K562 (cell line): ENCODE results near the gene AREL1. TPM values are rescaled to one million over a fixed set of nuclear protein-coding genes. Genes with fewer than 3 reads are reported as not detected.

Source experiments
- ATAC-seq: fragments of 200-7000 bp; cut with Tn5 transposase; 3 replicates; pipeline ENCODE4 v1.9.1; 2020; ENCODE audit warnings: moderate library complexity
- BruUV-seq: library from RNA; stranded (reverse); fragments of 400-500 nt; replicated peaks from 2 replicates; lab custom pipeline; 2021; lab: Mats Ljungman, UMichigan
- CTCF ChIA-PET: fragments of 300-600 bp; formaldehyde crosslinking; extraction: SDS; loops from one replicate; lab custom pipeline; 2021; ENCODE audit warnings: low intra/inter-chr PET ratio; lab: Yijun Ruan, JAX
- POLR2A ChIA-PET: fragments of 300-600, 350-650 bp; sonication (Branson Sonifier 250); formaldehyde crosslinking; extraction: SDS; loops from one replicate; lab custom pipeline; 2021; ENCODE audit warnings: antibody characterized with exemption, inconsistent platforms; lab: Yijun Ruan, JAX
- DNase-seq, 4 experiments: peaks; one replicate each; pipeline versions ENCODE4 v3.0.0 to v3.0.0-alpha.2; 2011 to 2018; ENCODE audit warnings: low spot score in 3 of 4, mixed read lengths in 3 of 4; ENCODE audit errors: extremely low read depth in 1 of 4
- FAIRE-seq: peaks from 2 replicates; lab custom pipeline; 2011; peaks lifted over from hg19 to GRCh38; lab: Jason Lieb, UNC
- H2AFZ ChIP-seq: 2 replicates; pipeline ENCODE4 v1.6.0; 2011; ENCODE audit warnings: low read depth, low read length, control low read depth, inconsistent platforms
- H3K27ac ChIP-seq: fragments of 200-600 bp; 3 replicates; pipeline ENCODE4 v1.8.0; 2011; ENCODE audit warnings: low read depth, mild to moderate bottlenecking, control low read depth, inconsistent platforms, low read length, moderate library complexity, mixed read lengths; ENCODE audit errors: extremely low read depth
- H3K27me3 ChIP-seq, 2 experiments: fragments of 300-600 bp in 1 of 2; 2 replicates in 1 of 2; 3 replicates in 1 of 2; pipeline versions ENCODE4 v1.6.0 to v1.8.0; 2011; ENCODE audit warnings: inconsistent platforms in 2 of 2, low read length in 2 of 2, mild to moderate bottlenecking in 1 of 2, mixed read lengths in 1 of 2, moderate library complexity in 1 of 2; ENCODE audit not compliant: control insufficient read depth in 2 of 2, insufficient read depth in 2 of 2
- H3K36me3 ChIP-seq: fragments of 300-600 bp; 3 replicates; pipeline ENCODE4 v1.8.0; 2011; ENCODE audit warnings: mild to moderate bottlenecking, low read length, inconsistent platforms; ENCODE audit not compliant: control insufficient read depth, insufficient read depth
- H3K4me1 ChIP-seq, 2 experiments: fragments of 200-600 bp in 1 of 2; replicated peaks in 1 of 2; 2 replicates in 1 of 2; 3 replicates in 1 of 2; pipeline versions ENCODE4 v1.5.1 to v1.8.0; 2011; ENCODE audit warnings: inconsistent platforms in 2 of 2, low read length in 2 of 2, mild to moderate bottlenecking in 1 of 2, mixed read lengths in 1 of 2, moderate library complexity in 1 of 2; ENCODE audit not compliant: control insufficient read depth in 2 of 2, insufficient read depth in 2 of 2
- H3K4me2 ChIP-seq: 2 replicates; pipeline ENCODE4 v1.6.1; 2011; ENCODE audit warnings: low read length, control low read depth, inconsistent platforms, mixed read lengths; ENCODE audit not compliant: insufficient read depth
- H3K4me3 ChIP-seq: fragments of 200-600 bp; sonication (generic), shearing (Covaris generic); 2 replicates; pipeline ENCODE4 v1.5.1; 2016; ENCODE audit warnings: control low read depth, inconsistent platforms
- H3K79me2 ChIP-seq: fragments of 200-600 bp; 3 replicates; pipeline ENCODE4 v1.8.0; 2011; ENCODE audit warnings: low read length, inconsistent platforms; ENCODE audit not compliant: control insufficient read depth, insufficient read depth
- H3K9ac ChIP-seq, 2 experiments: 2 replicates each; pipeline versions ENCODE4 v1.6.0 to v1.6.1; 2011; ENCODE audit warnings: low read depth in 2 of 2, low read length in 2 of 2, control low read depth in 1 of 2, inconsistent platforms in 1 of 2, mild to moderate bottlenecking in 1 of 2, mixed read lengths in 1 of 2; ENCODE audit not compliant: insufficient read depth in 1 of 2
- H3K9me1 ChIP-seq: one replicate; pipeline ENCODE4 v1.6.0; 2011; ENCODE audit warnings: inconsistent platforms, mild to moderate bottlenecking, low read length, moderate library complexity; ENCODE audit not compliant: control insufficient read depth, insufficient read depth
- H3K9me3 ChIP-seq: replicated peaks from 2 replicates; pipeline ENCODE4 v1.5.1; 2011; ENCODE audit warnings: low read depth, low read length, inconsistent platforms; ENCODE audit not compliant: control insufficient read depth, insufficient read depth
- H4K20me1 ChIP-seq: replicated peaks from 2 replicates; pipeline ENCODE4 v1.6.1; 2011; ENCODE audit warnings: low read length, inconsistent platforms, mixed read lengths; ENCODE audit not compliant: control insufficient read depth, insufficient read depth
- ADNP ChIP-seq: fragments of 200-800 bp; sonication (Bioruptor generic); IDR thresholded peaks from 2 replicates; pipeline ENCODE4 v1.6.1; 2016; ENCODE audit warnings: missing genetic modification characterization, missing compliant biosample characterization
- E2F6 ChIP-seq, 2 experiments: IDR thresholded peaks; 2 replicates each; pipeline ENCODE4 v1.6.1; 2011; ENCODE audit warnings: borderline replicate concordance in 1 of 2, control low read depth in 1 of 2, low read depth in 1 of 2, low read length in 1 of 2, mild to moderate bottlenecking in 1 of 2, mixed read lengths in 1 of 2, moderate library complexity in 1 of 2; ENCODE audit not compliant: insufficient read depth in 1 of 2, insufficient read length in 1 of 2, poor library complexity in 1 of 2, severe bottlenecking in 1 of 2; ENCODE audit errors: extremely low read depth in 1 of 2
- ETS1 ChIP-seq: conservative IDR thresholded peaks from 2 replicates; pipeline ENCODE4 v1.6.1; 2011; ENCODE audit warnings: low read depth, mild to moderate bottlenecking, low read length; ENCODE audit not compliant: control insufficient read depth
- ETV1 ChIP-seq: fragments of 450-650 bp; conservative IDR thresholded peaks from 2 replicates; pipeline ENCODE4 v1.6.1; 2016; ENCODE audit warnings: missing genetic modification characterization, control low read depth, low read depth, missing compliant biosample characterization
- SMARCB1 ChIP-seq: IDR thresholded peaks from 2 replicates; pipeline ENCODE4 v1.6.1; 2011; ENCODE audit warnings: improper control_type of control experiment, low read depth; ENCODE audit not compliant: insufficient read length
- SP2 ChIP-seq: IDR thresholded peaks from 2 replicates; pipeline ENCODE4 v1.6.1; 2011; ENCODE audit warnings: mild to moderate bottlenecking, low read depth, low read length, moderate library complexity; ENCODE audit not compliant: poor library complexity, severe bottlenecking; ENCODE audit errors: extremely low read depth
- TBL1XR1 ChIP-seq, 2 experiments: IDR thresholded peaks; 2 replicates each; pipeline ENCODE4 v1.6.1; 2012; ENCODE audit warnings: improper control_type of control experiment in 2 of 2, low read length in 2 of 2, mild to moderate bottlenecking in 1 of 2
- VEZF1 ChIP-seq: fragments of 200-800 bp; sonication (Bioruptor generic); IDR thresholded peaks from 2 replicates; pipeline ENCODE4 v1.6.1; 2017; ENCODE audit warnings: missing genetic modification characterization, missing compliant biosample characterization
- YBX1 ChIP-seq: fragments of 450-650 bp; IDR thresholded peaks from 2 replicates; pipeline ENCODE4 v1.7.1; 2016; ENCODE audit warnings: mild to moderate bottlenecking
- WGBS: fragments of 100-300 bp; shearing (Covaris generic); methylation state at CpG from one replicate; pipeline ENCODE4 v1.1.6; 2016; ENCODE audit warnings: low coverage, mixed read lengths; ENCODE audit not compliant: insufficient coverage; ENCODE audit errors: missing lambda C conversion rate; 5-methylcytosine and 5-hydroxymethylcytosine counted together
- in situ Hi-C: fragments of 300-500 bp; cut with MboI; formaldehyde crosslinking; loops from 4 replicates; pipeline ENCODE4 v1.15.0; 2018; ENCODE audit warnings: inconsistent platforms, mixed read lengths
- intact Hi-C: fragments of 100-400 bp; cut with micrococcal nuclease; formaldehyde crosslinking; loops from 2 replicates; pipeline ENCODE4 v1.14.2; 2022
- polyA plus RNA-seq, 8 experiments: library from polyadenylated mRNA; depleted of rRNA in 4 of 8; stranded (reverse) in 5 of 8; unstranded in 3 of 8; fragments of >200 nt; fragmentation: Nextera tagmentation in 2 of 8; fragmentation: Illumina TruSeq in 1 of 8; extraction: Ambion mirVana in 2 of 8; extraction: Trizol in 1 of 8; gene quantifications; 2 replicates each; pipeline versions ENCODE4 v1.2.1 to v1.2.3, GENCODE V29; 2011 to 2014; ENCODE audit warnings: inconsistent platforms in 1 of 8, missing spikeins in 1 of 8
- total RNA-seq, 7 experiments: library from RNA; depleted of rRNA in 6 of 7; stranded (reverse); fragments of >200 nt in 6 of 7; fragmentation: Illumina TruSeq in 2 of 7; extraction: Trizol in 2 of 7; gene quantifications; 2 replicates each; pipeline versions ENCODE4 v1.2.1 to v1.2.3, GENCODE V29; 2011 to 2021; ENCODE audit warnings: low replicate concordance in 1 of 7
- TF ChIP-seq, protein P1 (sequence below): fragments of 250-450 bp; sonication (Bioruptor Pico); IDR thresholded peaks from 2 replicates; pipeline ENCODE4 v1.8.0; 2022; ENCODE audit warnings: inconsistent platforms, mild to moderate bottlenecking, moderate library complexity, borderline replicate concordance
- TF ChIP-seq, protein P2 (sequence below): sonication (generic); formaldehyde crosslinking; IDR thresholded peaks from 2 replicates; pipeline ENCODE4 v1.9.0; 2022; ENCODE audit warnings: mild to moderate bottlenecking, missing genetic modification reagents

The AREL1 gene
- total and polyA plus RNA-seq, 9 of the 15 experiments (the other 6 are each of a cell fraction or from before 2014, with no cell fraction given): 6.0 to 24.8 (median 16.6) TPM

GRCh38 chr14:74693191-74693590 is 19.7 kb downstream of the AREL1 start (continued):
- TF ChIP-seq VEZF1 (CRISPR knock-in tag) (no peak), ETV1 (tag) (no peak), SP2 (no peak), ADNP (tag) (no peak), YBX1 (no peak)

DNA sequence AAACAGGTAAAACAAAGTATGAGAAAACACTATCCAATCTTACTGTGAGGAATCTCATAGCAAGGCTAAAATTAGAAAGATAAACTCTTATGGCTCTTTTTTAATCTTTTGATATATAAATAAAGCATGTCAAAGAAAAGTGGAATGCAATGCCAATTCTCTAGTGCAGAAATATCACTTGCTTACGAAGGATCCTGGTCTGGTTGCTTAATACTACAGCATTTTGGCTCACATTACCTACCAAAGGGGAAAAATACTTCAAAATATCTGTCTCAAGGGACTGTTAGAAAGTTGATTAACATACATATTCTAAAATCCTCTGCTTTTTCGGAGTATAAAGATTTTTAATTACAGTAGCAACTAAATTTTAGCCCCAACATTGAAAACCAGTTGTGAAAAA is 21.4 kb downstream of the AREL1 start:
- peaks cover 31% of the 10 kb centered on the region; the same call in 2 of the 3 replicates for H3K36me3 ChIP-seq
- no peak overlapping the region for H3K4me2 ChIP-seq
- FAIRE-seq: no peak
- H4K20me1 ChIP-seq: no peaks in the 10 kb centered on the region; the same call in 1 of the 2 replicates
- H3K9me3 ChIP-seq: no peaks in the 10 kb centered on the region
- no peak for DNase-seq
- H3K9me1 ChIP-seq: no peaks in the 10 kb centered on the region
- TF ChIP-seq, protein P1, sequence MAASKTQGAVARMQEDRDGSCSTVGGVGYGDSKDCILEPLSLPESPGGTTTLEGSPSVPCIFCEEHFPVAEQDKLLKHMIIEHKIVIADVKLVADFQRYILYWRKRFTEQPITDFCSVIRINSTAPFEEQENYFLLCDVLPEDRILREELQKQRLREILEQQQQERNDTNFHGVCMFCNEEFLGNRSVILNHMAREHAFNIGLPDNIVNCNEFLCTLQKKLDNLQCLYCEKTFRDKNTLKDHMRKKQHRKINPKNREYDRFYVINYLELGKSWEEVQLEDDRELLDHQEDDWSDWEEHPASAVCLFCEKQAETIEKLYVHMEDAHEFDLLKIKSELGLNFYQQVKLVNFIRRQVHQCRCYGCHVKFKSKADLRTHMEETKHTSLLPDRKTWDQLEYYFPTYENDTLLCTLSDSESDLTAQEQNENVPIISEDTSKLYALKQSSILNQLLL (CRISPR knock-in tag): no peak
- TF ChIP-seq SMARCB1 (no peak), ETS1 (no peak), TBL1XR1 (IDR thresholded peaks at IDR 0.05; ENCODE audit: low read length in 2 of 2) (no peak), E2F6 (IDR thresholded peaks at IDR 0.05; ENCODE audit: borderline replicate concordance in 1 of 2, extremely low read depth in 1 of 2, insufficient read depth in 1 of 2, insufficient read length in 1 of 2, low read depth in 1 of 2, low read length in 1 of 2, poor library complexity in 1 of 2, severe bottlenecking in 1 of 2) (no peak)
- TF ChIP-seq, protein P2, sequence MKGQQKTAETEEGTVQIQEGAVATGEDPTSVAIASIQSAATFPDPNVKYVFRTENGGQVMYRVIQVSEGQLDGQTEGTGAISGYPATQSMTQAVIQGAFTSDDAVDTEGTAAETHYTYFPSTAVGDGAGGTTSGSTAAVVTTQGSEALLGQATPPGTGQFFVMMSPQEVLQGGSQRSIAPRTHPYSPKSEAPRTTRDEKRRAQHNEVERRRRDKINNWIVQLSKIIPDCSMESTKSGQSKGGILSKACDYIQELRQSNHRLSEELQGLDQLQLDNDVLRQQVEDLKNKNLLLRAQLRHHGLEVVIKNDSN (CRISPR knock-in tag): no peak
- H2AFZ ChIP-seq: no peak overlapping the region
- no peak for ATAC-seq
- H3K27ac ChIP-seq: no peak overlapping the region
- in situ Hi-C loops (no loop called here), intact Hi-C loops (no loop called here)
- no TSS peak for BruUV-seq
- 85% methylated on average over 2 of the region's 2 CpGs for WGBS
- H3K4me1 ChIP-seq: peaks cover 0 to 18% of the 10 kb centered on the region in 2 experiments; a peak in 2 of 5 replicates
- peaks cover 18% of the 10 kb centered on the region for H3K79me2 ChIP-seq
- ChIA-PET CTCF (no interaction called here), POLR2A (no interaction called here)
- H3K4me3 ChIP-seq: no peak overlapping the region
- H3K27me3 ChIP-seq: no peaks in the 10 kb centered on the region
- H3K9ac ChIP-seq: no peak overlapping the region
